ENCODE measurements around the gene MYL12B.
A peak's percentile ranks its signal among the peaks of the same experiment; 100 is the strongest.
"Not testable (repeated sequence)": the region's sequence is repeated elsewhere in the genome, so short reads cannot be mapped to it uniquely, and the experiment has no call there.

MYL12B gene

GRCh38 chr18:3262234-3263131 lies 550 bp downstream of the MYL12B start:
- DNase-seq (ENCODE audit: low spot score) = peak; percentile 50

DNA sequence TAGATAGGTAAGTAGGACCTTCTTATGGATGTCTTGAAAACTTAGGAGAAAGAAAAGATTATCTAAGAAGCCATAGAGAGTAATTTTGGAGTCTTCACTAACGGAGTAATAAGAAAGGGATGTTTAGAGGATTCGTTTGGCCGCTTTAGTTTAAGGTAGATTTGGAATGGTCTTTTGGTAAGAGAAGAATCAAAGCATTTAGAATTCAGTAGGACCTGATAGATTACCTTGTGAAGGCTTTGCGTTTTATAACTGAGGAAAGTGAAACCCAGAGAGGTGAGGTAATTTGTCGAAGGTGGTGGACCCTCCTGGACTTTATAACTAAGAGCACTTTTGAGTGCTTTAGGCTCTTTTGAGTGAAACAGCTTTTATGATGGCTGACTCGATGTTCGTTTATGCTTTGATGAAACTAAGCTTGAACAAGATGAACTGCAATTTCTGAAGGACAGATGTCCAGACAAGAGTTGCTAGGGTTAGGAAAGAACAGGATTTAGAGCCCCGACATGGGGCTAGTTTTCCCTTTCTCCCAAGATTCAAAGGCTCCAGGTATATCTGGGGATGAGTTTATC lies 1.3 kb downstream of the MYL12B start:
- no peak for DNase-seq (ENCODE audit: low spot score)

- no peak for DNase-seq (ENCODE audit: low spot score)
Observed at GRCh38 chr18:3264362-3264761, 2.4 kb downstream of the MYL12B start.

DNA sequence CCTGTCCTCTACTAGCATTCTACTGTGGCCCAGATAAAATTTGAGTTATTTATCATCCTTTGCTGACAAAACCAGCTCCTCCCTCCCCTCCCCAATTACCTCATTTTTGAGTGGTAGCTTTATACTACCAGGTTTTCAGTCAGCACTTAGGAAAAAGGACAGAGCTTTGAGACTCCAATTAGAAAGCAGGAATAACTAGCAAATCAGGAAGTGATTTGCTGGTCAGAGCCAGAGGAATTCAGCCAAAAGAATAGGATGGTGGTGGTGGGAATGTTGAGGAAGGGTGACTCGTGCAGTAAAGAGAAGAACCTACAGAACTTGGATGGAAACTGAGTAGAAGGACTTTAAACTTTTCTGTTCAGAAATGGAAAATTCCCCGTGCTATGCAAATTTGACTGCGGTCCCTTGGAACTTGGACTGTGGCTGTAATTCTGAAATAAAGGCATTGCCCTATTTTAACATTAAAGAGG lies 3.7 kb downstream of the MYL12B start:
- no peak for DNase-seq (ENCODE audit: low spot score)

GRCh38 chr18:3266062-3266608 lies 4.2 kb downstream of the MYL12B start:
- DNase-seq (ENCODE audit: low spot score) = no peak

GRCh38 chr18:3268306-3268705 lies 6.4 kb downstream of the MYL12B start:
- no peak for DNase-seq (ENCODE audit: low spot score)

- no peak for DNase-seq (ENCODE audit: low spot score)
Observed at GRCh38 chr18:3269241-3269913, 7.4 kb downstream of the MYL12B start.

DNA sequence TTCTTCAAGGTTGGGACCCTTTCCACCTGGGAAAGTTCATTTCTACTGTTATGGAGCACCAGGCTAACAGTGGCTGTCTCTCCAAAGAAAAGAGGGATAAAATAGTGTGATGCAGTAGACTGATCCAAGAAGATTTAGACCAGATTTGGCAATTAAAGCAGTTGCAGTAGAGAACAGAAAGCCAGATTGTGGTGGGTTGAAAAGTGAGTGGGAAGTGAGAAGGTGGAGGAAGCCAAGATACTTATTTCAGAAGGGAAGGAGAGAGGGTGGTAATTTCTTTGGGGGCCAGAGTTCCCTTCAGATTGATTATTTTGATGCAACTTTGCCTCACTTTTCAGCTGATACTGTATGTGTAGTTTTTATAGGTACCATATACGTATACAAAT lies 8.0 kb downstream of the MYL12B start:
- DNase-seq (ENCODE audit: low spot score) = no peak

DNA sequence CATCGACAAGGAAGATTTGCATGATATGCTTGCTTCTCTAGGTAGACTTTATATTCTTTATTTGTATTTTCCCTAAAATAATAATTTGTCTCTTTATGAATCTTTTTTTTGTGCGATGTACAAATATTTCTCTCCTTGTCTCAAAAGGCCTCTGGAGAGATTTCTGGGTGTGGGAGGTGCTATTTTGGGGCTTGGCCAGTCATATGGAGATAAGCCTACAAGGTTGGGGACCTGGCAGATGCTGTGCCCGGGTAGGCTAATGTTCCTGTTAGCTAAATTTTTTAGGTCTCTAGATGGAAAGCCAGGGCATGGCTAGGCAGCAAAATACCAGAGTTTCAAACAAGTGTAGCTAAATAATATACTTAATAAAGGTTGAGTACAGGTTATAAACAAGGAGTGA lies 11.1 kb downstream of the MYL12B start:
- DNase-seq (ENCODE audit: low spot score) = no peak

GRCh38 chr18:3277643-3278213 lies 15.8 kb downstream of the MYL12B start:
- DNase-seq (ENCODE audit: low spot score) = not testable (repeated sequence)

GRCh38 chr18:3279201-3280185 lies 17.6 kb downstream of the MYL12B start:
- DNase-seq (ENCODE audit: low spot score) = peak; percentile 77

DNA sequence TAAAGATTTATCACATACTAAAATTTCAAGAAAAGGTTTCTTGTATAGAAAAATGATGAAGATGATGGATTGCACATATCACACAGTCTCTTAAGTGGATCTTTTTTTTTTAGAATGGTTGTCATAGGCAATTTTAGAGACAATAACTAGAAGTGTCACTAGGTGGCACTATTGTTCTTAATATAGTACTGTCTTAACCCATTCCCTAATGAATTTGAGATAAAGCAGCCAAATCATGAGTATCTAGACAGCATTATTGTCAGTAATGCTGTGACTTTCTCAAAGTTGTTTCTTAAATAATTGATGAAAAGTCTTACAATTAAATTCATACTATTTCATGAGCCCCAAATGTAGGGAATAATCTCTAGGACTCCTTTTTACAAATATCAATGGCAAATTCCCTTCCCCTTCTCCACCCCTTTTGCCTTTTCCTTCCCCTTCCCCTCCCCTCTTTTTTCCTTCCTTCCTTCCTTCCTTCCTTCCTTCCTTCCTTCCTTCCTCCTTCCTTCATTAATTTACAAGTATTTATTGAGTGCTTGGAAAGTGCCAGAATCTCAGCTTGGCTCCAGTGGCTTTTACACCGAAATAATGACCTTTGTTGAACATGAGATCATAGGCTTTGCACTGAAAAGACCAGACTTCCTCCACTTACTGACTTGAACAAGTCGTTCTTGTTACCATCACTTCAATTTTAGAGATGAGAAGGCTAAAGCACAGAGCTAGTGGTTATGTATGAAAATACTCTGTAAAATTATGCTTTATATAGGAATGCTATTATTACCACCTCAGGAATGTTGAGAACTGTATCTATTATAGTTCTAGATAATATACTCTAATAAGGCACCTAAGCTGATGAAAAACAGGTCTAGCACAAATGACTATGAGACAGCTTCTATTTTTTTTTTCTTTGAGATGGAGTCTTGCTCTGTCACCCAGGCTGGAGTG lies 19.8 kb downstream of the MYL12B start:
- DNase-seq (ENCODE audit: low spot score) = peak; percentile 89

GRCh38 chr18:3283253-3283863 lies 21.4 kb downstream of the MYL12B start:
- no peak for DNase-seq (ENCODE audit: low spot score)

DNA sequence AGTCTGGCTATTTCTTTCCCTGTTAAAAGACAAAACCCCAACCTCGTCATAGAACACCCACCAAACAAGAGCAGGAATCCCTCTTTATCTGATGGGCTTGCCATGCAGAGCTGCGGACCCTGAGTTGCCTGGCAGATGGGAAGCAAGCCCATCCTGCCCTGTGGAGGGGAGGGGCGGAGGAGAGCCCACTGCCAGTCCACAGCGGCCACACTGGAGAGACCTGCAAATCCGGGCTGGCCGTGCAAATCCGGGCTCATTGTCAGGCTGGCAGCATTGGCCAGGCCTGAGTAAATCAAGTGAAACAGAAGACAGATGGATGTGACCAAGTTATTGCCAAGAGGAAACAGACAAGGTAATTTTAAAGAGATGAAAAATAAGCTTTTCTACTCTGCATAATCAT lies 22.0 kb downstream of the MYL12B start:
- DNase-seq (ENCODE audit: low spot score) = no peak

DNA sequence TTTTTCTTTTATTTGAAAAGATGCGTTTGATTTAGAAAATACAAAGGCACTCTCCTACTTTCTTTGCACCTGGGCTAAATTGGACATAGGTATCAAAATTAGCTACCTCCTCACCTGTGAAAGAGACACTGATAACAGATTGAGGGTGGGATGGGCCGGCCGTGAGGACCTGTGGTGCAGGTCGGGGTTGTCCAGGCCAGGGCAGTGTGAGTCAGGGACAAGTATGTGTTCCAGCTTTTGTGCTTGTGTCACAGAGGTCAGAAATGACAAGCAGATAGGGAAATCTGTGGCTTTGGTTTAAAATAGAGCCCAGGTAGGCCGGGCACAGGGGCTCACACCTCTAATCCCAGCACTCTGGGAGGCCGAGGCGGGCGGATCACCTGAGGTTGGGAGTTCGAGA lies 22.6 kb downstream of the MYL12B start:
- no peak for DNase-seq (ENCODE audit: low spot score)

- DNase-seq (ENCODE audit: low spot score) = no peak
Observed at GRCh38 chr18:3286159-3286558, 24.2 kb downstream of the MYL12B start.

DNA sequence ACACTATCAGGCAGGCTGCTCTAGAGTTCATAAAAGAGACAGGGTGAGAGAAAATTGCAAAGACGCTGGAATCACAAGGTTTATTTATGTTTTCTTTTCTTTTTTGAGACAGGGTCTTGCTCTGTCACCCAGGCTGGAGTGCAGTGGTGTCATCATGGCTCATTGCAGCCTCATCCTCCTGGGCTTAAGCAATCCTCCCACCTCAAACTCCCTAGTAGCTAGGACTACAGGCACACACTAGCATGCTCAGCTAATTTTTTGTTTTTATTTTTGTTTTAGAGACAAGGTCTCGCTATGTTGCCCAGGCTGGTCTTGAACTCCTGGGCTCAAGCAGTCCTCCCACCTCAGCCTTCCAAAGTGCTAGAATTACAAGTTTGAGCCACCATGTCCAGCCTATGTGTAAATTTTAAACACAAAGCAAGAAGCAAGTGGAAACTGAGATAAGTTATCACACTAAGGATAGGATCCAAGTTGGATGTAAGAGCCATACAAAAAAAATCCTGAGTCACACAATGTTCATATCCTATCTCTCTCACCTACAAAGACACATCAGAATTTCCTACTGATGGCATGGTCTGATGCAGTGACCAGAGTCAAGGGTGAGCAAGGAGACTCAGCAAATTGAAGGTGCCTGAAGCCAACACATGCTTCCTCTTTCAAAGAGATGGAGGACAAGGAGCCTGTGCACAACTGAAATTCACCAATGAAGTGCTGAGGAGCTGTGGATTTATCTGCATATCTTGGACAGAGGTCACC lies 31.4 kb downstream of the MYL12B start:
- no peak for DNase-seq (ENCODE audit: low spot score)

DNA sequence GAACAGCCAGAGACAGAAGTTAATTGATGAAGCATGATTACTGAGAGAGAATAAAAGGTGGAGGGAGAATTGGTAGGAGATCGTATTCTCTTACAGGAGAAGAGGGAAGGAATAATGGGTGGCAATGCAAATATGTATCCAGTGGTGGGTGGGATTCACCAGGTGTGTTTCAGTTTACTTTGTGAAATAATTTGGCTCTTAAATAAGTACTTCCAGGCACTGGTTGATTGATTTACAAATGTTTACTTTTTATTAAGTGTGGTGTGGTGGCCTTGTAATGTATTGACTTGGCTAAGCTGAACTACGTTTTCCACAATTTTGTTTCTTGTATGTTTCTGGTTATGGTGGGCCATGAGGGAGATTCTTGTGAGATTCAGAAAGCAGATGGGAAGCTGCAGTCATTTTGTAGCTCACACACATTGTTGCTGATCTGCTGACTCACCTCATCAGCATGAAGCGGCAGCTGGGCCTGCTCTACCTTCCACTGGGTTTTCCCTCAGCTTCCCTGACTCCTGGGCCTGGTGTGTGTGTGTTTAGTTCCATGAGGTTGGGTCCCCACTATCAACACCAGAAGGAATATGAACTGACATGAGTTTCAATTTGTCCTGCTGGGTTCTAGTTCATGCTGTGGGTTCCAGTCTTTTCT lies 32.6 kb downstream of the MYL12B start:
- no peak for DNase-seq (ENCODE audit: low spot score)

Measured in NAMALWA (cell line).